G401.6 (cell line): Measurements from ENCODE around the gene RCC2.
"Not testable (repeated sequence)": the region's sequence is repeated elsewhere in the genome, so short reads cannot be mapped to it uniquely, and the experiment has no call there.

Experiments
- FAIRE-seq: peaks from 2 replicates; lab custom pipeline; 2012; peaks lifted over from hg19 to GRCh38; lab: Jason Lieb, UNC

Gene RCC2

GRCh38 chr1:17419626-17420328, 19.7 kb downstream of the RCC2 start:
- FAIRE-seq: no peak

GRCh38 chr1:17416389-17416788, 23.1 kb downstream of the RCC2 start:
- no peak for FAIRE-seq

DNA sequence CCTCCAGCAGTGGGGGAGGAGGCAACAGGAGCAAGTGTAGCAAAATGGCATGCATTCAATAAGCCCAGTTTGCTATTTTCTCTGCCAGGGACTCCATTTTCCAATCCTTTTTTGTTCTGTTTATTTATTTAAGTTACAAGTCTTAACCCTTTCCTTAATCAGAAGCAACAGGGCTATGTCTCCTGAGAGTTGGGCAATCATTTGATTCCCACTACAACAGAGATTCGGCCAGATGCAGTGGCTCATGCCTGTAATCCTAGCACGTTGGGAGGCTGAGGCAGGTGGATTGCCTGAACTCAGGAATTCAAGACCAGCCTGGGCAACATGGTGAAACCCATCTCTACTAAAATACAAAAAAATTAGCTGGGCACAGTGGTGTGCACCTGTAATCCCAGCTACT, 25.5 kb downstream of the RCC2 start:
- FAIRE-seq: no peak

DNA sequence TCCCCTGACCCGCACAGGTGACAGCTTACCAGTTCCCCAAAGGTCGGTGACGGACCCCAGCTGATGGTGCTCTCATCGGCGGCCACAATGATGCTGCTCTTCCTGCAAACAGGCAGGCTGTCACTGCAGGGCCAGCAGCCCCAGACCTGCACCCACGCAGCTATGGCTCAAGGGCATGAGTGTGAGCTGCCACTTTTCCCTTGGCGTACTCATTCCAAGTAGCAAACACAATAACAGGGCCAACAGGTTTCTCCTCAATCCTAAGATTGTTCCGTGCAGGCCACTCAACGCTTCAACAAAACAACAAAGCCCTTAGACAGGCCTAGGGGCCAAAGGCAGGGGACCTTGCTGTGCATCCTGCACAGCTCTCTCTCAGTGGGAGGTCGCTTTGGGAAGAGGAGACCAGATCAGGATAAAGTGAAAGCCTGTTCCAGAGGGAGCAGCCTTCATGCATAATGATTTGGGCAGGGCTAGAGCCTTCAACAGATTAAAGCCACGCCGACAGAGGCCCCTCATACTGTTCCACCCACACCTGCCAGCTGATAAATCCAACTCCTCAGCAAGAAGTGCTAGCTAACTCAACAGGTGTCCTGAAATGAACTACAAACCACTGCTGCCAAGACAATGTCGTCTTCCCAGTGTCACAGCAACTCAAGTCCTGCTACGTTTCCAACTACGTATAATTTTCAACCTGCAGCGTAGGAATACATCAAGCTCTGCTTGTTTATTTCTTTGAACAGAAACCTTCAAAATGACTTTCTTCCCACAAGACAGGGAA, 27.2 kb downstream of the RCC2 start:
- FAIRE-seq: no peak

DNA sequence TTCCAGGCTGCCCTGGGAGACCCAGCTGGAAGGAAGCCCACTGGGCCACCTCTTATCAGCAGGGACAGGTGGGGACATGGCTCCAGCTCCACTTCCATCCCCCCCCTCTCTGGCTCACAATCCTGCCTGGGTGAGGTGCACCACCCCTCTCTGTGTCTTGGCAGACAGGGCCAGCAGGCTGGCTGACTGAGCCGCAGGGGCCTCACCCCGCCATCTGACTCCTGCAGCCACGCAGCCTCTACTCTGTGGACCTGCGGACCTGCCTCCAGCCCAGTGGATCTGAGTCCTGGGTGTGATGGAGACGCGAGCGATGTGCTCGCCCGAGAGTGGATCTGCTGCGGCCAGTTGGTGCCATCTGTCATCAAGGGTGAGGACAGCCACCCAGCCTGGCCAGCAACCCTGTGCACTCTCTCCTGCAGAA, 30.1 kb downstream of the RCC2 start:
- no peak for FAIRE-seq

- not testable (repeated sequence) for FAIRE-seq
These were observed 31.5 kb downstream of the RCC2 start for GRCh38 chr1:17407786-17408514.

GRCh38 chr1:17406760-17407475, 32.6 kb downstream of the RCC2 start:
- not testable (repeated sequence) for FAIRE-seq

DNA sequence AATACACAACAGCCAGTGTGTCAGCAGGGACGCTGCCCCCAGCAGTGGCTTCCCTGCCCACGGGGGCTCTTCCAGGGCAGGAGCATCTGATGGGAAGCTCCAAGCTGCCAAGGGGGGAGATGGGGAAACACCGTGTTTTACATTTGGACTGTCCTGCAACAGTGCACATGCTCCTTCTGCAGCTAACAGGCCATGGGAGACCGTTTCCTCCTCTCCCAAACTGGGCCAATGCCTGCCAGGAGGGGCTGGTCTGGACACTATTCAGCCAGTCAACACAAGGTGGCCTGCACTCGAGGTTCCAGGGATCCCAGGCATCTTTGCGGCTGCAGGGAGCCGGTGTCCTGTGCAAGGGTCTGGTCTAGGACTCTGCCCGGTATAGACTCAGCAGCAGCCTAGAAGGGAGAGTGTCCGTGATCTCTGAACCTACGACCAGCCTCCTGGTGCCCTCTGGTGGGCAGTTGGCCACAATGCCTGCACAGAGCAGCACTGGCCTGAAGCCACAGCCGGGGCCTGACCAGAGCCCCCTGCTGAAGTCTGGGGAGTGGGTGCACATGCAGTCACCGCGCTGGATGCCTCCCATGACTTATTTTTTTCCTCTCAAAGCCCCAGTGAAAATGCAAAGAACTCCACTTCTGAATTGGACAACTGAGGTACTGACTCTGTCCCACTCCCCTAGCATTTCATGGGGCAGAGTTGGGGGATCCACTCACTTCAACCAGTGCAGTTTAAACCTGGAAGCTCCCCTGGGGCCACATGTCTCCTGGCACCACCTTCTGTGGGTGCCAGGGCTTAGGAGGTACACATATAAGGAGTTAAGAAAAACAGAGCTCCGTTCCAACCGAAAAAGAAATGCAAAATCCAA, 33.3 kb downstream of the RCC2 start:
- FAIRE-seq: no peak

DNA sequence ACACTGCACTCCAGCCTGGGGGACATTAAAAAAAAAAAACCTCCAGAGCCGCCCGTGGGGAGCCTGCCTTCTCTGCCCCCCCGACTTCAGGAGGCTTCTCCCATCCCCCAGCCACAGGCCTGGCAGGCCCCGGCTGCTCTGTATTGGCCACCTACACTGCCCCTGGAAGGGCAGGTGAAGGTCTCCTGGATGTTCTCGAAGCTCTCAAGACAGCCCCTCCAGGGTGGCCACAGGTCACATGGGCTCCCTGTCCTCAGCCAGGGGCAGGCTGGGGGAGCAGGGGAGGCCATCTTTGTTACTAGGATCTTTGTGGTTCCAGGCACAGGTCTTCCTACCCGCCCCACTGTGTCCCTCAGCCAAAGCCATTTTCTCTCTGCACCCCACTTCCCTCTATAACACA, 34.7 kb downstream of the RCC2 start:
- no peak for FAIRE-seq

DNA sequence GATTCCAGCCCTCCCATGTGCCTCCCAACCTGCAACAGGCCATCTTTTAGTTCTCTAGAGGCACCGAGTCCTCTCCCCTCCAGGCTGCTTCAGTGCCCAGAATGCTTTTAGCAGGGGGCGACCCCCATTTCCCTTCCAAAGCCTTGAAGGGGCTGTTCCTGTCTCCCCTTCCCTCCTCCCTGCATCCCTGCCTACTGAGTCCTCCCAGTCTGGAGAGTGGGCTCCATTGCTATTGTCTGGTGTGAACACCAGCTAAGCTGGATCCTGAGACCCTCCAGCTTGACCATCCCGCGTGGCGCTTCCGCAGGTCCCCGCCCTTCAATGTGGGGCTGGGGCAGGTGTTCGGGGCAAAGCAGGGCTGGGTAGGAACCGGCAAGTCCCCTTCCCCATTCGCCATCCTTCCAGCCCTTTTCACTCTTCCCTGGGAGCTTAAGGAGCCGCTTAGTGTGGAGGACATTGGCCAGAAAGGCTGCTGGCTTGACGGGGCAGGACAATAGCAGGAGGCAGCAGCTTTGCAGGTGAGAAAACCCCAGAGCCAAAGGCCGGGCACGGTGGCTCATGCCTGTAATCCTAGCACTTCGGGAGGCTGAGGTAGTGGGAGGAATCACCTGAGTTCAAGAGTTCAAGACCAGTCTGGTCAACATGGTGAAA, 35.3 kb downstream of the RCC2 start:
- FAIRE-seq: no peak

DNA sequence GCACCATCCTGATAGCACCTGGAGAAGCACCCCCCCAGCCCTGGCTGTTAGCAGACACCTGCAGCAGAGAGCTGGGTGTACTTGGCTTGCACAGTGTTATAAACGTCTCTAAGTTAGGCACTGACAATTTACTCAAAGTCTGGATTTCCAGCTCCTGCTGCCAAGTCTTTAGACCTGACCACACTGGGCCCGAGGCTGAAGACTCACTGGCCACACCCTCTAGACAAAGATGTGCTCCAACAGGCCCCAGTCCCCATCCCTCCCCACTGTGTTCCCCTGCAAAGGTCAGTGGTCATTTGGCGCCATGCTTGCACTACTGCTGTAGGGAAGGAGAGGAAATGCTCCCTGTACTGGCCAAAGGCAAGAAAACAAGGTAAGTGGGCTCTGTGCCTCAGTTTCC, 36.4 kb downstream of the RCC2 start:
- no peak for FAIRE-seq

GRCh38 chr1:17401841-17402240, 37.6 kb downstream of the RCC2 start:
- FAIRE-seq: no peak

DNA sequence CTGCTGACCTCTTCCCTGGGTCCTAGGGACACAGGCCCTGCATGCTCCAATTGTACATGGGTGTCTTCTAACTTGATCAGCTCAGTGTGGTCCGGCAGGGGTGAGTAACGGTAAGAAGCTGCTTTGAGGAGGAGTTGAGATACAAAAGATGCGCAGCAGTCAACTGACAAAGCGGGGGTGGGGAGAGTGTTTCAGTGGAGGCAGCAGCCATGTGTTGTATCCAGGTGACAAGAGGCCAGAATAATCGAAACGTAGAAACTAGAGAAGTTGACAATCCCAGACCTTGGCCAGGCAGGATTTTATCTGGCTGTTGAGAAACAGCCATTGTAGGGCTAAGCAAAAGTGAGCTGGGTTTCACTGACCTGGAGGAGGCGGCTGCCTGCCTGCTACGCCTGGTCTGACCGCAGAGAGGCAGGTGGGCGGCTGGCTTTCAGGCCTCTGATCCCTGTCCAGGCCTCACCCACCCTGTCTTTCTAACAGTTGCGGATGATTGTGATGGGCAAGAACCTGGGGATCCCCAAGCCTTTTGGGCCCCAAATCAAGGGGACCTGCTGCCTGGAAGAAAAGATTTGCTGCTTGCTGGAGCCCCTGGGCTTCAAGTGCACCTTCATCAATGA, 38.6 kb downstream of the RCC2 start:
- no peak for FAIRE-seq

GRCh38 chr1:17397910-17398695, 41.4 kb downstream of the RCC2 start:
- no peak for FAIRE-seq

DNA sequence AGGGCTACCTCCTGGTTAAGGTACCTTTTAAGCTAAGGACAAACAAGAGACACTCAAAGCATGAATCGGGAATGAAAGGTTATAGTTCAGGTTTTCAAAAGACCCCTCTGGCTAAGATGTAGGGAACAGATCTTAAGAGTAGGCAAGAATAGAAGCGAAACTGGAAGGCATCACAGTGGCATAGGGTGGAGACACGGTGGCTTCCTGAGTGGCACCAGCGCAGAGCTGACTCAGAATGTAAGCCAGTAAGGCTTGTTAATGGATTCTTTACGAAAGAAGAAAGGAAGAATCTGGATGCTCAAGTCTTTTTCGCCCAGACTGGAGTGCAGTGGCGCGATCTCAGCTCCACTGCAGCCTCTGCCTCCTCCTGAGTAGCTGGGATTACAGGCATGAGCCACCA, 46.2 kb downstream of the RCC2 start:
- FAIRE-seq: no peak

DNA sequence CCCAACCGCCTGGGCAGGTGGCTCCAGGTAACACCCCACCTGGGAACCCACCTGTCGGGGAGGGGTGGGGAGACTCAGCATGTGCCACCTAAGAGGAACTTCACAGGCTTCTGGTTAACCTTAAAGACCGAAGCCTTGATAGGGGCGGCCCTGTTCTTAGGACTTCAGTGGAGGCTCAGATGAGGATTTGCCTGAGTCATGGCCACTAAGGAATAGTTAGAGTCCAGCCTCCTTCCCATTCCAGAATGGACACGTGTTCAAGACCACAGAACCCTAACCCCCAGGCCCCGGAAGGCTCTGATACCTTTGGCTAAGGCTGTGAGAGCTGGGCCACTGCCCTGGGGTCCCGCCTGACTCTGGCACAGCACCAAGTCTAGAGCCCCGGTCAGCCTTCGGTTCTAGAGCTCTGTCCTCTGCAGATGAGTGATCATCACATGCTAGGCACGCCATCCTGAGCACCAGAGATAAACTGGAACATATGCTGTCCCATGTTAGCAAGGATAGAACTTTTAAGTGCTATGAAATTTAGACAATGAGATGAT, 47.2 kb downstream of the RCC2 start:
- no peak for FAIRE-seq

DNA sequence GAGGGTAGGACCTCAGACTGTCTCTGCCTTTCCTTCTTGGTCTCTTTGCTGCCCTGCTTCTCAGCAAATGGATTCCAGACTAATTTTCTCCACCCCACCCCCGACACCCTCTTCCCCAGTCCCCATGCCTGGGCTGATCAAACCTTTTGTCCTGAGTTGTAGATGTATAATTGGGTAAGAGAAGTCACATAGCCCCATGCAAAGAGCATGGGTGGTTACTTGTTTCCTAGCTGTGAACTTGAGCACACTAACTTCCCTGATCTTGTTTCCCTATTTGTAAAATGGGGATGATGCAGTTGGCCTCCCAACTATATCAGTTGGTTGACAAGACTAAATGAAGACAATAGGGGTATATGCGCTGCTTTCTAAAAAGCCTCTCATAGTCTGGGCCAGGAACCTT, 58.3 kb downstream of the RCC2 start:
- FAIRE-seq: no peak

DNA sequence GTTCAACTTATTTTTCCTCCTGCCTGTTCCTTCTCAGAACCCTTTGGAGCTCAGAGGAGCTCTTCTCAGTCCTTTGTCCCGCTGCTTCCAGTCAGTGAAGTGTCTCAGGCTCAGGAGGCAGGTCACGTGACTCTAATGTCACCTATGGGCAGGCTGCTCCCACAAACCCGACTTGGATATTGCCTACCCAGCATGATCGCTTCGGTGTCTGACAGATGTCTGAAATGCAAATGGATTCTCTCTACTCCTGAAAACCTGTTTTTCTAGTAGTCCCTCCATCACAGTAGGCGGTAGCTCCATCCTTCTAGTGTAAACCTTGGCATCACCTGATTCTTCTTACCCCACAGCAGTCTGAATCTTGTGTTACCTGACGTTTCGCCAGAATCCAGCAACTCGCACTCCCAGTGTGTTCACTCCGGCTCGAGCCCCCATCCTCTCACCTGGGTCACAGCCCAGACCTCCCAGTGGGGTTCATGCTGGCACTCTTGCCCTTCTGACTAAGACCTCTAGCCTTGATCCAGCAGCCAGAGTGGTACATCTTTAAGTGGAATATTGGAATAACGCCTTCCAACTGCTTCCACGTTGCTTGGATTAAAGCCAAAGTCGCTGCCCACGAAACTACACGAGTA, 62.0 kb downstream of the RCC2 start:
- FAIRE-seq: no peak

- no peak for FAIRE-seq
These were observed 63.8 kb downstream of the RCC2 start for GRCh38 chr1:17375651-17376050.
